ENCODE measurements around the gene COL16A1.
A peak's percentile ranks its signal among the peaks of the same experiment; 100 is the strongest.

COL16A1 gene

GRCh38 chr1:31703431-31704270, at the start of gene COL16A1:
Gene COL16A1 (minus strand): TSS chr1:31704017. CDS start chr1:31702193, 1,824 bp downstream.
- Histone ChIP-seq H3K4me3 (peak within 1 kb of the TSS; percentile 74), H3K27ac (peak within 1 kb of the TSS; percentile 79 to 97)
- peak; percentile 89 for DNase-seq (ENCODE audit: low spot score)
- TF ChIP-seq CTCF (IDR thresholded peaks at IDR 0.05) = no peak

- Histone ChIP-seq H3K4me3 (no peak overlapping the region), H3K27ac (peak overlapping the region; percentile 11 to 78)
- no peak for TF ChIP-seq CTCF (IDR thresholded peaks at IDR 0.05)
- no peak for DNase-seq (ENCODE audit: low spot score)
Observed at GRCh38 chr1:31752952-31753475, 49.2 kb upstream of the COL16A1 start.

GRCh38 chr1:31752258-31752657, 48.4 kb upstream of the COL16A1 start:
- DNase-seq (ENCODE audit: low spot score) = no peak
- no peak for TF ChIP-seq CTCF (IDR thresholded peaks at IDR 0.05)
- no peak overlapping the region for H3K4me3 ChIP-seq
- H3K27ac ChIP-seq = no peak overlapping the region

- no peak overlapping the region for H3K27ac ChIP-seq
- no peak for TF ChIP-seq CTCF (IDR thresholded peaks at IDR 0.05)
- no peak for DNase-seq (ENCODE audit: low spot score)
Observed at GRCh38 chr1:31751822-31752241, 48.0 kb upstream of the COL16A1 start.

GRCh38 chr1:31750858-31751510, 47.2 kb upstream of the COL16A1 start:
- no peak for DNase-seq (ENCODE audit: low spot score)
- H3K27ac ChIP-seq = no peak overlapping the region

More at GRCh38 chr1:31751822-31752241, 48.0 kb upstream of the COL16A1 start:
- no peak overlapping the region for H3K4me3 ChIP-seq

More at GRCh38 chr1:31750858-31751510, 47.2 kb upstream of the COL16A1 start:
- TF ChIP-seq CTCF (IDR thresholded peaks at IDR 0.05) = no peak
- H3K4me3 ChIP-seq = no peak overlapping the region
